ENCODE measurements around the gene SSMEM1.
"Not testable (repeated sequence)": the region's sequence is repeated elsewhere in the genome, so short reads cannot be mapped to it uniquely, and the experiment has no call there.

The SSMEM1 gene

GRCh38 chr7:130207642-130208041, at the start of gene SSMEM1:
TSS of gene SSMEM1 (plus strand) at chr7:130207860. CDS start at chr7:130207911, 51 bp downstream.
- no peak for DNase-seq

GRCh38 chr7:130160023-130160422, 47.6 kb upstream of the SSMEM1 start:
- DNase-seq: no peak

DNA sequence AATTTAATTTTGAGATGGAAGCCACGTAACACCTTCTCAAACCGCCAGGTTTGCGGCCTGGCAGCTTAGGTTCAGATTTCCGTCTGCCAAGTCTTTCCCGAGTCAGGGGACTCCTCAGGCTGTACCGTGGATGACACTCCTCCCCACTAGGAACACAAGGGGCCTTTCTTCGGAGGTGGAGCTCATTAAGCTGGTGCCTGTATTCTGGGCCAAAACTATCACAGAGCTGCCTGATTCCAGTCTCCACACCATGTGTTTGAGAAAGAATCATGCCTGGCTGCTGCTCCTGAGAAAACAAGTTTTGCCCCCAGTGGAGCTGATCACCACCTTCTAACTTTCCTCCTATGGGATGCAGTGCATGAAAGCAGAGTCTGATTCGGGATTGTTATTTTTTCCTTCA, 47.2 kb upstream of the SSMEM1 start:
- no peak for DNase-seq

DNA sequence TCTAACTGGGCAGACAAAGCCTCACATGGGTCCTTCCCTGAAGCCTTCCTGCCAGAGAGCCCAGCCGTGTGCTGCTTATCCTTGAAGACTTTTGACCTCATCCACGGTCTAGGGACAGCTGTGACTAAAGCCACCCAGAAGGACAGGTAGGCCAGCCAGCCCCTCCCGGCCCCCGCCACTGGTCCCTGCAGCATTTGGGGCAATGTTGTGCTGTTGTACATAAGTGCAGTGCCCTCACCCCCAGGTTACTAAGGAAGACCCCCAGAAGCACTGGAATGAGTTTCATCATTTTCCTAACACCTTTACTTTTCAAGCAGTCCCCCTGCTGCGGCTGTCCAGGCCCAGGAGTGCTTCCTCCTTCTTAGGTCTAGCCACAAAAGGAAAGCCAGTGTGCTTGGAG, 45.5 kb upstream of the SSMEM1 start:
- no peak for DNase-seq

DNA sequence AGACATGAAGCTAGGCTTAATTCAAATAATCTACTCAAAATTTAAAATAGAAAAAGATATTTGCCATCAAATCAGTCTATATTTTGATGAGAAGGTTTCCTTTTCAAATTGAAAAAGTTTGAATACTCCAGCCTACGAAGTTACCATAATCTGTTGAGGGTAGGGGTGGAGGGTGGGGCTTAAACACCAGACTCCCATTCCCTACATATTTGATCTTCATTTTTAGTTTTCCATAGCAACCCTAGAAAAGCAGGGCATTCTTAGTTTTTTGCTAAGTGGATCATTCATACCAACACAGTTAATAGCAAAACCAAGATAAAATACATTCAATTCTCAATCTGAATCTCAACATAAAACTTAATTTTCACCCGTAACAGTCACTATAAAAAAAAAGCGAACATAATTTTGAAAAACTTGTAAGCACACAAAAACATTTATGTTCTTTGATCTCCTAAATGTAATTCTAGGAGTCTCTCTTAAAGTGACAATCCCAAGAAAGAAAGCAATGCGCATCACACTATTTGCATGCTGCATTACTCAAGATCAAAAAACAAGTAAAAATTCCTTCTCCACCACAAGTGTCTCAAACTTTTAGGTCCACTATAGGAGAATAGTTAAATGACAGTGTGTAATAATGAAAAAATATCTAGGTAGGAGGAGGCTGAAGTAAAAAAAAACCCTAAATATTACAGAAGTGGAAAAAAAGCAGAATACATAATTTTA, 33.3 kb upstream of the SSMEM1 start:
- no peak for DNase-seq

DNA sequence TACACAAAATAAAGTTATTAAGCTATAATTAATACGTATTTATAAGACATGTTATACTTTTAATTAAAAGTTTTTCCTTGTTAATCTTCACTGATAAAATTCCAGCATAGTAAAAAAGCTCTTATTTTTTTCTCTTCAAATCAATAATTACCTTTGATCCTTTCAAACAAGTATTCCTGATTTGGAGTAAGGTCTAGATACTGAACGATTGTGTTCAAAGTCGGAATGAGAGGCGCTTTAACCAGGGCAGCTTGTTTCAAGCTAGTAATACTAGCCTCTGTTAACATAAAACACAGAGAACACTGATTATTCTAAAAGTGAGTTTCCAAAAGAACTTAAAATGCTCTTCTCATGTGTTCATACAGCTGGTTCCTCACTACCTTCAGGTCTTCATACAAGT, 29.4 kb upstream of the SSMEM1 start:
- DNase-seq: no peak

- no peak for DNase-seq
Measured at GRCh38 chr7:130179631-130180030, 28.0 kb upstream of the SSMEM1 start.

DNA sequence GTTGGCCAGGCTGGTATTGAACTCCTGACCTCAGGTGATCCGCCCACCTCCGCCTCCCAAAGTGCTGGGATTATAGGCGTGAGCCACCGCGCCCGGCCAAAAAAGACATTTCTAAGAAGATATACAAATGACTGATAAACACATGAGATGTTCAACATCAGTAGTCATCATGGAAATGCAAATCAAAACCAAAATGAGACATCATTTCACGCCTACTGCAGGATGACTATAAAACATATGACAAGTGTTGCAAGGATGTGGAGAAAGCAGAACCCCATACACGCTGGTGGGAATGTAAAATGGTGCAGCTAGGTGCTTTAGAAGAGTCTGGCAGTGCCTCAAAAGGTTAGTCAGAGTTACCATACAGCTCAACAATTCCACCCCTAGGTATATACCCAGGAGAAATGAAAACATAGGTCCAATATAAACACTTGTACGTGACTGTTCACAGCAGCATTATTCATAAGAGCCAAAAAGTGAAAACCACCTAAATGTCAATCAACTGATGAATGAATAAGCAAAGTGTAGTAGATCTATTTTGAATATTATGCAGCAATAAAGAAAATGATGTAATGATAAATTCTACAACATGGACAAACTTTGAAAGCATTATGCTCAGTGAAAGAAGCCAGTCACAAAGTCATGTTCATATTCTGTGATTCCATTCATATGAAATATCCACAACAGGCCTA, 26.9 kb upstream of the SSMEM1 start:
- DNase-seq: no peak

- no peak for DNase-seq
Measured at GRCh38 chr7:130181263-130181605, 26.4 kb upstream of the SSMEM1 start.

GRCh38 chr7:130182990-130183389, 24.7 kb upstream of the SSMEM1 start:
- DNase-seq: no peak

- not testable (repeated sequence) for DNase-seq
Measured at GRCh38 chr7:130184349-130184748, 23.3 kb upstream of the SSMEM1 start.

- no peak for DNase-seq
Measured at GRCh38 chr7:130187360-130187759, 20.3 kb upstream of the SSMEM1 start.

- no peak for DNase-seq
Measured at GRCh38 chr7:130189343-130189742, 18.3 kb upstream of the SSMEM1 start.

GRCh38 chr7:130191791-130192190, 15.9 kb upstream of the SSMEM1 start:
- DNase-seq: no peak

DNA sequence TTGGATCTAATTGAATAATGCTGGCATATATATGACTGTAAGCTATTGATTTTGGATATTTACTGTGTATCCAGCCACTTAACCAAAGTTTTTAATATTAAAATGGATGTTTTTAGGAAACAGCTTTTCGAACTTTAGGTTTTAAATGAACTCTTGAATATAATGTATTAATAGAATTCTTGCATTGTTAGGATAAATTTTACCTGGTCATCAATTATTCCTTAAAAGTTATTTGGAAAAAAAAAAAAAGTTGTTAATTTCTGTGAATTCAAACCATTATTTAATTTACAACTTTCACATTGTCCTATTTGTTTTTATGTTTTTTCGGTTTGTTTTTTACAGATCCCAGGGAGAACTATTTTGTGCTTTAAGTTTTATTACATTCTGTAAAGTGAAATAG, 12.3 kb upstream of the SSMEM1 start:
- no peak for DNase-seq

DNA sequence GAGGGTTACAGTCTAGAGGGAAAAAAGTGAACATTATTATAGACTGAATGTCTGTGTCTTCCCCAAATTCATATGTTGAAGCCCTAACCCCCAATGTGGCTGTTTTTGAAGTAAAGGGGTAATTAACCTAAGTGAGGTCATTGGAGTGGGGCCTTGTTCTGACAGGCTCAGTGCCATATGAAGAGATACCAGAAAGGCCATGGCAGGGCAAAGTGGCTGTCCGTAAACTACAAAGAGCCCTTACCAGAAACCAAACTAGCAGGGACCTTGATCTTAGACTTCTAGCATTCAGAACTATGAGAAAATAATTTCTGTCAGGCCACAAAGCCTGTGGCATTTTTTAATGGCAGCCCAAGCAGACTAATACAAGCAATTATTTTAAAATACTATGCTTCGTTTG, 11.2 kb upstream of the SSMEM1 start:
- DNase-seq: no peak

DNA sequence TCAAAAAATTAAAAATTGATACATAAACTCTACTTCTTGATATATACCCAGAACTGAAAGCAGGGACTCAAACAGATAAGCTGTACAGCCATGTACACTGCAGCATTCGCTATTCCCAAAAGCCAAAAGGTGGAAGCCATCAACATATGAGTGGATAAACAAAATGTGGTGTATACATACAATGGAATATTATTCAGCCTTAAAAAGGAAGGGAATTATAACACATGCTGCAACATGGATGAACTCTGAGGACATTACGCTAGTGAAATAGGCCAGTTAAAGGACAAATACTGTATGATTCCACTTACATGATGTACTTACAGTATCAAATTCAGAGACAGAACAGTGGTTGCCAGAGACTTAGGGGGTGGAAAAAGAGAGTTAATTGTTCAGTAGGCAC, 10.6 kb upstream of the SSMEM1 start:
- no peak for DNase-seq

GRCh38 chr7:130201796-130202195, 5.9 kb upstream of the SSMEM1 start:
- DNase-seq: no peak

DNA sequence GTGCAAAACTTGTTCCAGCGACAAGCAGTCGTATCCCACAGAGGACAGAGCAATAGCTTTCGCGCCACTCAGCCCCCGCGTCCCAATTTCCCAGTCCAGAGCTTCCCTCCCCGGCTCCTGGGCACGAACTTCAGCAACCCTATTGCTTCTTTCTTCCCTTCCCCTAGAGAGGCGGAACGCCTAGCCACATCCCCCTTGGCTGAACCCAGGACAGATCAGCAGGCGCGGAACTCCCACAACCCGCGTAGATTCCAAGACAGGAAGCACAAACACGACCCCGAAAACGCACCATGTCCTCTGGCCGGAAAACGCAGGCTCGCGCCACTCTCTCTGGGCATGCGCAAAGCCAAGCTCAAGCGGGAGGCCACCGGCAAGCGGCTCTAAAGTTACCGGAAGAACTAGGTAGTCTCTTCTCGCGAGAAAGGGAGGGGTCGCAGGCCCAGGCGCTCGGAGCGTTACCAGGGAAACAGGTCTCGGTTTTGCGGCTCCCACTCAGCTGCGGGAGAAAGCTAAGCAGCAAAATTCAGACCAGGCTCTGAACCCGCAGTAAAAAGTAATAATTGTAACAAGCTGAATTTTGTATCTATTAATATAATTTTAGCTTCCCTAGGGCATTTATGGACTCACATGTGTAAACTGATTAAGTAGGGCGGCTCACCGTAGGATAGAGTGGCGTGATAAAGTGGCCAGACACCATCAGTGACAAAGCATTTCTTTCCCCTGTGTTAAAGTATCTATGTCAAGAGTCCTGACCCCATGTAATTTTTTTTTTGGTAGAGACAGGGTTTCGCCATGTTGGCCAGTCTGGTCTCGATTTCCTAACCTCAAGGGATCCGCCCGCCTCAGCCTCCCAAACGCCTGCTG, 2.3 kb upstream of the SSMEM1 start, which contains the start of gene TMEM209:
TSS of gene TMEM209 (minus strand) at position 323 of the 864 bp plus-strand sequence. CDS start at position 292, 31 bp downstream.
- DNase-seq: peak; percentile 93 to 98

DNA sequence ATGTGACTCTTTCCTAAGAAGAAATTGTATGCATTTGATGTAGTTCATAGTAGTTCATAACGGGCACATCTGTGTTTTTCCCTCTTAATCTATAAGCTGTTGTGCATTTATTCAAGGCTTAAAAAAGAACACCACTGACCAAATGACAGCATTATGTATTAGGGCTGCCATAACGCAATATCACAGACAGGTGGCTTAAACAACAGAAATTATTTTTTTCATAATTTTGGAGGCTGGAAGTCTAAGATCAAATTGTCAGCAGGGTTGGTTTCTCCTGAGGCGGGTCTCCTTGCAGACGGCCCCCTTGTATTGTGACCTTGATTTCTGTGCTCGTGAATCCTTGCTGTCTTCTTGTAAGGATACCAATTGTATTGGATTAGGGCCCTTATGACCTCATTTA, 627 bp upstream of the SSMEM1 start:
- no peak for DNase-seq

GRCh38 chr7:130208516-130208915, 856 bp downstream of the SSMEM1 start:
- no peak for DNase-seq

GRCh38 chr7:130210181-130210935, 2.7 kb downstream of the SSMEM1 start:
- DNase-seq: peak in 1 of 2 experiments; percentile 47

DNA sequence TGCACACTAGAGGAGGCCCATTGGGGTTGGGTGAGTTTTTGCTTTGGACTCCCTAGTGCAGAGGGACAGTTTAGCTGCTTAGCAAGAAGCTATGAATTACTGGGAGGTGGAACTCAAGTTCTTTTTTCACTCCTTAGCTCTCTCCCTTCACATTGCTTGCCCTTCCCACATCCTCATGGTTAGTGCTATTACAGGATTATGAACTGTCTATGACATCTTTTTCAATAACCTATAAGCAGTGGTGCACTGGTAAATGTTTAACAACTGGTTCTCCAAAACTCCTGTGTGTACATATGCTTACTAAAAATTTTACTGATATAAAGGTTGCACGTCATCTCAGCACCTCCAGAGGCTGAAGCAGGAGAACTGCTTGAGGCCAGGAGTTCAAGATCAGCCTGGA, 6.2 kb downstream of the SSMEM1 start:
- no peak for DNase-seq

Data from NCI-H524 (cell line).